Suprapubic skin (tissue), 3 donors: ENCODE data around the gene DTD1.

Experiments used
- POLR2AphosphoS5 ChIP-seq, 3 donors: sonication (generic); formaldehyde crosslinking; IDR thresholded peaks; one replicate each; pipeline ENCODE4 v1.6.1; 2017; ENCODE audit warnings: antibody characterized with exemption in 3 of 3
- TF ChIP-seq, protein P1 (sequence below), 2 donors: fragments of 200-600 bp in 1 of 2; fragments of 450-650 bp in 1 of 2; sonication (generic) in 1 of 2; IDR thresholded peaks; one replicate each; pipeline ENCODE4 v1.5.1; 2016 to 2019; ENCODE audit warnings: antibody characterized with exemption in 2 of 2, mild to moderate bottlenecking in 1 of 2, moderate library complexity in 1 of 2

DNA sequence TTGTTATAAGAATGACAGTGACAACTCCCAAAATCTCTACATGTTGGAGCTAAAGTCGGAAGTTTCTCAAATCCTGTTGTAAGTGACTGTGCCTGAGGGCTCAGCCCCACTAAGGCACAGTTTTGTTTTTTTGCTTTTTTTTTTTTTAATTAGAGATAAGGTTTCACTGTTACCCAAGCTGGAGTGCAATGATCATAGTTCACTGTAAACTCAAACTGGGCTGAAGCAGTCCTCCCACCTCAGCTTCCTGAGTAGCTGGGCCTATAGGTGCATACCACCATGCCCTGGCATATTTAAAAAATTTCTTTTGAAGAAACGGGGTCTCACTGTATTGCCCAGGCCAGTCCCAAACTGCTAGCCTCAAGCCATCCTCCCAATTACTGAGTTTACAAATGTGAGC lies 96.9 kb downstream of the DTD1 start:
- TF ChIP-seq POLR2AphosphoS5 (IDR thresholded peaks at IDR 0.05): no peak
- TF ChIP-seq, protein P1, sequence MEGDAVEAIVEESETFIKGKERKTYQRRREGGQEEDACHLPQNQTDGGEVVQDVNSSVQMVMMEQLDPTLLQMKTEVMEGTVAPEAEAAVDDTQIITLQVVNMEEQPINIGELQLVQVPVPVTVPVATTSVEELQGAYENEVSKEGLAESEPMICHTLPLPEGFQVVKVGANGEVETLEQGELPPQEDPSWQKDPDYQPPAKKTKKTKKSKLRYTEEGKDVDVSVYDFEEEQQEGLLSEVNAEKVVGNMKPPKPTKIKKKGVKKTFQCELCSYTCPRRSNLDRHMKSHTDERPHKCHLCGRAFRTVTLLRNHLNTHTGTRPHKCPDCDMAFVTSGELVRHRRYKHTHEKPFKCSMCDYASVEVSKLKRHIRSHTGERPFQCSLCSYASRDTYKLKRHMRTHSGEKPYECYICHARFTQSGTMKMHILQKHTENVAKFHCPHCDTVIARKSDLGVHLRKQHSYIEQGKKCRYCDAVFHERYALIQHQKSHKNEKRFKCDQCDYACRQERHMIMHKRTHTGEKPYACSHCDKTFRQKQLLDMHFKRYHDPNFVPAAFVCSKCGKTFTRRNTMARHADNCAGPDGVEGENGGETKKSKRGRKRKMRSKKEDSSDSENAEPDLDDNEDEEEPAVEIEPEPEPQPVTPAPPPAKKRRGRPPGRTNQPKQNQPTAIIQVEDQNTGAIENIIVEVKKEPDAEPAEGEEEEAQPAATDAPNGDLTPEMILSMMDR (IDR thresholded peaks at IDR 0.05): no peak
